ENCODE results near the gene STX18. TPM values are rescaled to one million over a fixed set of nuclear protein-coding genes. Genes with fewer than 3 reads are reported as not detected.
"Not testable (repeated sequence)": the region's sequence is repeated elsewhere in the genome, so short reads cannot be mapped to it uniquely, and the experiment has no call there.

Gene STX18
- 32.4 TPM for total RNA-seq

DNA sequence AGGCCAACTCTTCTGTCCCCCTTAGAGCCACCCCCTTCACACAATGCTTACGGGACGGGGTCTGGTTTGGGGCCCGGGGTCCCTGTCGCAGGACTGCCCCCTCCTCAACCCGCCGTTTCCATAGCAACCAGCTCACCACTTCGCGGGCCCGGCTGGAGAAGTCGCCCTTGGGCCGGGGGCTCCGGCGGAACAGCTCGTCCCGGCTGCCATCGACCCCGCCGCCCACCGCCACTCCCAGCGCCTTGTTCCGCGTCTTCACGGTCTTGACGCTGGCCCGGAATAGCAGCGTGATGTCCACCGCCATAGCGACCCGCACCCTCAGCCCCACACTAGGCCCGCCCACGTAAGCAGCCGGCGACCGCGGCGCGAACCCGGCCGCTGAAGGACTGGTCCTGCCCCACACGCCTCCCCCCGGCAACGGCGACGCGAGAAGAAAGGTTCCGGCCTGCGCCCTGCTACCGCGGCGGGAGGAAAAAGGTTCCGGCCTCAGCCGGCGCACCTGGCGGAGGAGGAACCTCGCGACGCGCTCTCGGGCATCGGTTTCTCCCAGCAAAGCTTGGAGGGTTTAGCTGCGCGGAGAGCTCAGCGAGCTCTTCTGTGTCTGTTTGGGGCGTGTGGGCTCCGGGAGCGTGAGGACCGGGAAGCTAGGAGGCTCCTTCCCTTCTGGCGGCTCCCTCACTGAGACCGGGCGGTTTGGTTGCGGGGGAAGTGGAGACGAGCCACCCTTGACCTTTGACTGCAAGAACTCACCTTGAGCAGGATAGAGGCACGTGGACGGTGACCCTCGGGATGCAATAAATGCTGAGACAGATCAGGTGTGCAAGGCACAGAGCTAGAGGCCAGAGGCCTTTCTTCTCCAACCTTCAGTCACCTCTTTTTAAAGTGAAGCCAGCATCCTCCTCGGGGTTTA, at the start of gene STX18:
TSS of gene STX18 (minus strand) at position 388 of the 910 bp plus-strand sequence. CDS start at position 304, 84 bp downstream.
- peak; percentile 81 for DNase-seq (ENCODE audit: low spot score)

DNA sequence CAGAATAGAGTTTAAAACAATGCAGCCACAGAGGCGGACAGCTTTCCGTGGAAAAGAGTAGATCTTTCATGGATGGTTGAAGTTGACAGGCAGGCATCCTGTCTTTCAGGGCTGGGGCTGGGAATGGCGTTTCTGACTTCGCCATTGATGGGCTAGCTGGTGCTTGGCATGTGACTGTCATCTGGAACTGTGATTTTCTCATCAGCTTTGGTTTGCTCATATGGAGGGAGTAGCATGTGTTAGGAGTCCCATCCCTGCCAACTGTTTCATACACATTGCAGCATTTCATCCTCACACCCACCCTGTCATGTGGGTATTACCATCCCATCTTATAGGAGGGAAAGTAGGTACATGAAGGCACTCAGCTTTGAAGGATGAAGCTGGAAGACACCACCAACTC, 49.2 kb upstream of the STX18 start:
- DNase-seq (ENCODE audit: low spot score), result no peak

DNA sequence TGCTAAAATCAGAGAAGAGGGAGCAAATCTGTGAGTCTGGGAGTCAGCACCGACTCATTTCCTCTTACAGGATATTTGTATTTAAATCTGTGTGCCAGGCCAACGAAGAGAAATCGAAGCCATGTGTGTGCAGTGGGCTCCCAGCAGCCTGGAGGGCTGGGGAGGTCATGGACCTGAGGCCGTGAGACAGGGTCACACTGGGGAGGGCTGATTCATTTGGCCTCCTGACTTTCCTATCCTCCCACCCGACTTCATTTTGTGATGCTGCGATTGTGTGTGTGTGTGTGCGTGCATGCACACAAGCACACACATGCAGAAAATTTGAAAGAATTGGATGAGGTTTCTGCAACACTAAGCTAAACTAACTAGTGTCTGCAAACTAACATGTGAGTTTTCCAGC, 48.7 kb upstream of the STX18 start:
- no peak for DNase-seq (ENCODE audit: low spot score)

DNA sequence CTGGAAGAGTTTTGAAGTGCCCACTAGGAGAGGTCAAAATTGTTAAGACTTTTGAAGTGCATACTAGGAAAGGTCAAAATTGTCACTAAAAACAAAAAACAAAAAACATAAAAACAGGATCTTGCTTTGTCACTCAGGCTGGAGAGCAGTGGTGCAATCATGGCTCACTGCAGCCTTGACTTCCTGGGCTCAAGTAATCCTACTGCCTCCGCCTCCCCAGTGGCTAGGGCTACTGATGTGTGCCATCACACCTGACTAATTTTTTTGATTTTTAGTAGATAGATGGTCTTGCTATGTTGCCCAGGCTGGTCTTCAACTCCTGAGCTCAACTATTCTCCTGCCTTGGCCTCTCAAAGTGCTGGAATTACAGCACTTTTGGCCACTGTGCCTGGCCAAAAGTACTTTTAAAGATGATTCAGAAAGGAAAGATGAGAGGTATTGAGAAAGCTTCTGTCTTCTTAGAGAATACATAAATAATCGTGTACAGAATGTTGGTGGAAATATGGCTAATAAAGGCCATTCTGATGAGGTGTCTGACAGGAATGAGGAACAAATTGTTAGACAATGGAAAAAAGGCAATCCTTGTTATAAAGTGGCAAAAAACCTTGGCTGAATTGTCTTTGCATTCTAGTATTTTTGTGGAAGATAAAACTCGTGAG, 43.3 kb upstream of the STX18 start:
- DNase-seq (ENCODE audit: low spot score), result no peak

DNA sequence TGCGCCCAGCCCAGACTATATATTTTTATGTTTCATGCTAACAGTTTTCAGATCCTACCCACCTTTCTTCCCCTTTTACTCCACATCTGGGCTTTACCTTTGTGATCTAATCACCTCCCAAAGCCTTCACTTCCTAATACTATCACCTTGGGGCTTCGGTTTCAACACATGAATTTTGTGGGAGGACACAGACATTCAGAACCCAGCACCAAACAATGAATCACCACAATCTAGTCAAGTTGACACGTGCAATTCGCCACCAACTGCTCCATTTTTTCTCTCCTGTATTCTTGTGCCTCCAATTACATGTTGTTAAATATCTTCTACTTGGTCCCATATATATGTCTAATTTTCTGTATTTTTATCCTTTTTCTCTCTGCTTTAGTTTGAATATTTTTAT, 41.8 kb upstream of the STX18 start:
- no peak for DNase-seq (ENCODE audit: low spot score)

DNA sequence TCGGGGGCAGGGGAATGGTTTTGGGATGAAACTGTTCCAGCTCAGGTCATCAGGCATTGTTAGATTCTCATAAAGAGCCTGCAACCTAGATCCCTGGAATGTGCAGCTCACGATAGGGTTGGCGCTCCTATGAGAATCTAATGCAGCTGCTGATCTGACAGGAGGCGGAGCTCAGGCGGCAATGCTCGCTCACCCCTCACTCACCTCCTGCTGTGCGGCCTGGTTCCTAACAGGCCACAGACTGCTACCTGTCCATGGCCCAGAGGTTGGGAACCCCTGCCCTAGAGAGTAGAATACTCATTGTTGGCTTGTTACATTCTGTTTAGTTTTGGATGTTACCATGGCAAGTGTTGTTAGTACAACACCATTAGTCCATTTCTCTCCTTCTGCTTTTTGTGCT, 40.8 kb upstream of the STX18 start:
- DNase-seq (ENCODE audit: low spot score), result no peak

DNA sequence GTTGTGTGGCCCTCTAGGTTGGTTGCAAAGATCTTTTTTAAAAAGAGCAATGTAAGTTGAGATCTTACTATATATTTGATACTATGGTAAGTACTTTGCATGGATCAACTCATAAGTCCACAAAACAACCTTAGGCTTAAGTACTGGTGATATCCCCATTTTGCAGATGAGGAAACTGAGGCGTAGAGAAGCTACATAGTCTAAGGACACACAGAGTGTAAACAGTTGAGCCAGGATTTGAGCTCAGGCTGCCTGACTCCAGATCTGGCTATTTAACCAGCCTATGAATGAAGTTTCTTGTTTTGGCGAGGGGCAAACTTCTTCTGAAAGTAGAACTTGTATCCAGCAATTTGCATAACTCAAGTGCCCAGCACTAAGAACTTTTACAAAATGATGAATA, 38.6 kb upstream of the STX18 start:
- DNase-seq (ENCODE audit: low spot score), result no peak

DNA sequence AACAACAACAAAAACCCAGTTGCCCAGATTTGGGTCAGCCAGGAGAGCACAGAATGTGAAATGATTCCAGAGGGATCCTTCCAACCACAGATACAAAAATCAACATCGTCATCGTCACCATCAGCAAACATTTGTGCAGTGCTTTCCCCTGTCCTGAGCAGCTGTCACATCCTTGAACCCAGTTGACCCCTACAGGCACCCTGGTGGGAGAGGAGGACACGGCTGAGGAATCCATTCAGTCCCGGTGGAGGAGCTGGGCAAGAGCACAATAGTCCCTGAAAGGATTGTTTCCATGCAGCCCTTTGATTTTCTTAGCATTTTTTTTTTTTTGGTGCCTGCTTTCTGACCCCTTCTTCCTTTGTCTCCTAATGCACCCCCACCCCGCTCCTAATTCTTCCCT, 37.1 kb upstream of the STX18 start:
- DNase-seq (ENCODE audit: low spot score), result no peak

DNA sequence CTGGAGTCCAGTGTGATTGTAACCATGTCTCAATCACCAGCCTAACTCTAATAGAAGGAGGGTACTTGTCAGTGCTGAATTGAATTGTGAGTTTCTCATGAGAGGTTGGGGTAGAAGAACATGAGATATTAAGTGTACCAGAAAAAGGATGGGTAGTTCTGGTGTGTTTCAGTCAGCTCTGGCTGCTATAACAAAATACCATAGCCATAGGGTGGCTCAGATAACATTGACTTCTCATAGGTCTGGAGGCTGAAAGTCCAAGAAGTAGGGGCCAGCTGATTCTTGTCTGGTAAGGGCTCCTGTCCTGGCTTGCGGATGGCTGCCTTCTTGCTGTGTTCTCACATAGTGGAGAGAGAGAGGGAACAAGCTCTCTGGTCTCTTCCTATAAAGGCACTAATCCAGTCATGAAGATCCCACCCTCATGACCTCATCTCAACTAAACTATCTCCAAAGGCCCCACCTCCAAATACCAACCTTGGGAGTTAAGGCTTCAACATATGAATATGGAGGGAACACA, 35.6 kb upstream of the STX18 start:
- no peak for DNase-seq (ENCODE audit: low spot score)

DNA sequence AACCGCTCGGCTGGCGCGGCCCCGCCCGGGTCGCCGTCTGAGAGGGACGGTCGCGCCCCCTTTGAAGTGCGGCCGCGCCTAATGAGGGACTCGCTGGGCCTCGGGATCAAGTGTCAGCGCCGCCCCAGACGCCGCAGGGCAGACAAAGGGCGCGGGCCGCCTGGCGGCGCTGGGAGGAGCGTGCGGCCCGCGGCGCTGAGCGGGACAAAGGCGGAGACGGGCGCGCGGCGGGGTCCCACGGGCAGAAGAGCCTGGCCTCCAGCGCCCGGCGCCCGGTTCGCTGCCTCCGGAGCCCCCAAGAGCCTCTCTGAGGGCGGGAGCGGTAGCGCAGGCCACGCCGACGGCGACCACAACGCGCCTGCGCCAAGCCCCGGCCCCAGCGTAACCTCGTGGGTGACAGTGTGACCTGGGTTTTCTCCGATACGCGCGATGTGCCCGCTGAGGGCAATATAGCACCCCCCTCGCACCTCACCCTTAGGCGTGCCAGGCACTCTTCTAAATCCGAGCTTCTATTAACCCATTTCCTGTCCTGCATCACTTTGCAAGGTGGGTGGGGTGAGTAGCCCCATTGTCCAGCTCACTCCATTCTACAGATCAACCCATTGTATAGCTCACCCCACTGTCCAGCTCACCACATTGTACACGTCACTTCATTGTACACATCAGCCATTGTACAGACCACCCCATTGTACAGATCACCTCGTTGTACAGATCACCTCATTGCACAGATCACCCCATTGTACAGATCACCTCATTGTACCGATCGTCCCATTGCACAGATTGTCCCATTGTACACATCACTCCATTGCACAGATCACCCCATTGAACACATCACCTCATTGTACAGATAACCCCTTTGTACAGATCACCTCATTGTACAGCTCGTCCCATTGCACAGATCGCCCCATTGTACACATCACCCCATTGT, 33.7 kb upstream of the STX18 start:
- peak; percentile 22 for DNase-seq (ENCODE audit: low spot score)

DNA sequence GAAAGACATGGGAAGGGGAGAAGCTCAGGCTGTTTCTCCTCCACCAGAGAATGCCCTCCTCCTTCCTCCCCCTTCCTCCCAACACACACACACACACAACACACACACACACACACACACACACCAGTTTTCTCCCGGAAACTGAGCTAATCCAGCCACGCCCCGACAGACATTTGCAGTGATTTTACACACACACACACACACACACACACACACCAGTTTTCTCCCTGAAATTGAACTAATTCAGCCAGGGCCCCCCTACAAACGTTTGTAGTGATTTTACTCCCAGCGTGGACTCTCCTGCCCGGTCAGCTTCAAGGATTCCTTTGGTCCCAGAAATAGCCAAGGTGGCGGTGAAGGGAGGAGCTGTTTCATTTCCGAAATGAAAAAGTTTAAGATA, 32.9 kb upstream of the STX18 start:
- peak; percentile 71 for DNase-seq (ENCODE audit: low spot score)

DNA sequence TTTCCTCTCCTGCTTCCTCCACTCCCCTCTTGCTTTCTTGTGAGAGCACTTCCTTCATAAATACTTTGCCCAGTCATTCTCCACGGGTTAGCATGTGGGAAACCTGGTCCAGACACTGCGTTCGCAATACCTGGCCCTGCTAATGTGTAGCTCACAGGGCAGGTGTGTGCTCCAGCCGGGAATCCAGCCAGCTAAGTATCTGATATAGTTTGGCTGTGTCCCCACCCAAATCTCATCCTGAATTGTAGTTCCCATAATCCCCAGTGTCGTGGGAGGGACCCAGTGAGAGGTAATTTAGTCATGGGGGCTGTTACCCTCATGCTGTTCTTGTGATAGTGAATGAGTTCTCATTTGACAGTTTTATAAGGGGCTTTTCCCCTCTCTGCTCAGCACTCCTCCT, 32.2 kb upstream of the STX18 start:
- no peak for DNase-seq (ENCODE audit: low spot score)

DNA sequence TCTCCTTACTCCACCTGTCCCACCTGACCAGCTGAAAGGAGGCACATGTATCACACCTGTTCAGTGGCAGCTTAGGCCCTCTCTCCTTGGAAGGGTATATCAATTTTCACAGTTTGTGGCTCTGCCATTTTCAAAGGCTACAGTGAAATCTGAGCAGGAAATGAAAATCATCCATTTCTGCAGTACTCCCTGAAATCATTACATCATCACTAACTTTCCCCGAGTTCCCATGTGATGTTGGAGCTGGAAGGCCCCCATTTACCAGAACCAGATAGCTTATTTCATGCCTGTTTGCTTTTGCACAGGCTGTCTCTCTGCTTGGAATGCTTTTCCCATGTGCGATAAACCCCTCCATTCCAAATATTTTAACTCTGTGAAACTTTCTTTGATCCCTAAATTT, 31.0 kb upstream of the STX18 start:
- no peak for DNase-seq (ENCODE audit: low spot score)

DNA sequence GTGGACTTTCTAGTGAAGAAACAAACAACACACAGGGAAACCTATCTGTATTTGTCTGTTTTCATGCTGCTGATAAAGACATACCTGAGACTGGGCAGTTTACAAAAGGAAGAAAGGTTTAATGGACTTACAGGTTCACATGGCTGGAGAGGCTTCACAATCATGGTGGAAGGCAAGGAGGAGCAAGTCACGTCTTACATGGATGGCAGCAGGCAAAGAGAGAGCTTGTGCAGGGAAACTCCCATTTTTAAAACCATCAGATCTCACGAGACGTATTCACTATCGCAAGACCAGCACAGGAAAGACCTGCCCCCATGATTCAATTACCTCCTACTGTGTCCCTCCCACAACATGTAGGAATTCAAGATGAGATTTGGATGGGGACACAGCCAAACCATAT, 28.0 kb upstream of the STX18 start:
- DNase-seq (ENCODE audit: low spot score), result not testable (repeated sequence)

DNA sequence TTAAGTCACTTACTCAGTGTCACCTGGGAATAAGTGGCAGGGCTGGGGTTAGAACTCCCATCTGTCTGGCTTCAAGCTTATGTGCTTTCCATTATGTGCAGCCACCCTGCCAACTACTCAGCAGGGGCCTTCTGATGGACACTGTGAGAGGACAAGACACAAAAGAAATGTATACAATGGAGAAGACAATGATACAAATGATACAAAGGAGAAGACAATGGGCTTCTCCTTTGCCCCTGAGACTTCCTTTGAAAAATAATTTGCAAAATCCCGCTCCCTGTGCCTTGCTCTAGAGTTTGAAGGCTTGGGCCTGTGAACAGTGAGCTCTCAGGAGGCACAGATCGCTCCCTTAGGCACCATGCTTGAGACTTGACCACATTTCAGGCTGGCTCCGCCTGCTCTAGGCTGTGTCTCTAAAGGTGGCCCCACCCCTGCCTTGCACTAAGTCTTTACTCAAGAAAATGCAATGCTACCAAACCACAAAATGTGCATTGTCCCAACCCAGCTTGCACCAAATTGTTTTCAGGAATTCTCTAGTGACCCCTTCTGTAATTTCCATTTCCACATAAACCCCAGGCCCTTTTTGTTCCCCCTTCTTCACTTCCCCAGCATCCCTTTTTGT, 27.1 kb upstream of the STX18 start:
- no peak for DNase-seq (ENCODE audit: low spot score)

DNA sequence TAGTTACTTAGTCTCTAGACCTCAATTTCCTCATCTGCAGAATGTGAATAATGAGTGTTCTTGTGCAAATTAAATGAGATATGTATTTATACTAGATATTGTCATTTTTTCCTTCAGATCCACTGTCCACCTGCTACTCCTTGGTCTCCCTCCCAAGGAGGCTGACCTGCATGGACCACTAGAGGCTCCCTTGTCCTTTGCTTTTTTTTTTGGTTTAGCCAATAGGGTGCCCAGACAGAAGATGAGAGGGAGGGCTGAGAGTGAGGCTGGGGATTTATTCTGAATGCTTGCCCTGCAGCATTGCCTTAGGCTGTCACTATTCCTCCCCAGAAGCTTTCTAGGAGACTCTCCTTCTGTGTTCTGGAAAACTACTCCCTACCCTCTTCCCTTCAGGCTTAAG, 24.5 kb upstream of the STX18 start:
- DNase-seq (ENCODE audit: low spot score), result not testable (repeated sequence)

DNA sequence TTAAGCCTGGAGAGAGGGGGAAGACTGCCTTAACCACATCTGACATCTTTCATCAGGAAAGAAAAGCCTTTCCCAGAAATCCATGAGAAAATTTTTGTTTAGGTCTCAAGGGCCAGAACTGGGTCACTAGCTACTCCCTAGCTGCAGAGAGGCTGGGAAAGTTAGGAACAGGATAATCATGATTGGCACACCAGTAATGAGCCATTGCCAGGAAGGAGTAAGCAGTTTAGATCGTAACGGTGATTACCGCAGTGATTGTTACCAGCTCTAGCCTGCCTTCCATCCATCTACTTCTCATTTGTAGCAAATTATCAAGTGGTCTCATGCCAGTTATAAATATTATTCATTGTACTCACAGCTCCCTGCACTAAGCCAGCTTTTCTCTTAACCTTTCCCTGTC, 22.7 kb upstream of the STX18 start:
- no peak for DNase-seq (ENCODE audit: low spot score)

DNA sequence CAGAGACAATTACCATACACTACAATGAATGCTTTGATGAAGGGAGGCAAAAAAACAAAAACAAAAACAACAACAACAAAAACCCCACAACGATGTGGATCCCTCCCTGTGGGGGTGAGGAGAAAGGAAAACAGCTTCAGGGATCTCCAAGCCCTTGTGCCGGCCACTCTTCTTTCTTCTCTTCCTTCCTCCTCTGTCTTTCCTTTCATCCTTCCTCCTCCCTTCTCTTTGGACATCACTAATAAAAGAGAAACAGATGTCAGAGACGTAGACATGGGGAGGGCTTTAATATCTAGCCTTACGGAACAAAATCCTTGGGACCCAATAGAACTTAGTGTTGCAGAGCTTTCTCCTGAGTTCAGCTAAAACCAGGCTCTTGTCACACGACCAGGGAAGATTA, 18.8 kb upstream of the STX18 start:
- no peak for DNase-seq (ENCODE audit: low spot score)

DNA sequence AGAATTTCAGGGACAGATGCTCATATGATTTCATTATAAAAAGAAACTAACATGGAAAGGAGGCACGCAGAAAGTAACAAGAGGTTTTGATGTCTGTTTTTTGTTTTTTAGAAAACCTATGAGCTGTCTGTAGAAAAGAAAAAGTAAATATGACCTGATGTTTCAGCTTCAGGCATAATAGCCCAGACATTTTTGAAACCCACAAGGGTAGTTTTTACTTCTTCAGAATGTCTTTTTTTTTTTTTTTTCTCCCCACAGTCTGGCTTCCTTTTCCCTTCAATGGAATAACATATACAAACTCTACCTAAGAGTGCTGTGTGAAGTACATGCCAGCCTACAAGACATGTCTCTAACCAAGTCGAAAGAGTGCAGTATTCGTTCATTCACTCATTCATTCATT, 18.3 kb upstream of the STX18 start:
- no peak for DNase-seq (ENCODE audit: low spot score)

DNA sequence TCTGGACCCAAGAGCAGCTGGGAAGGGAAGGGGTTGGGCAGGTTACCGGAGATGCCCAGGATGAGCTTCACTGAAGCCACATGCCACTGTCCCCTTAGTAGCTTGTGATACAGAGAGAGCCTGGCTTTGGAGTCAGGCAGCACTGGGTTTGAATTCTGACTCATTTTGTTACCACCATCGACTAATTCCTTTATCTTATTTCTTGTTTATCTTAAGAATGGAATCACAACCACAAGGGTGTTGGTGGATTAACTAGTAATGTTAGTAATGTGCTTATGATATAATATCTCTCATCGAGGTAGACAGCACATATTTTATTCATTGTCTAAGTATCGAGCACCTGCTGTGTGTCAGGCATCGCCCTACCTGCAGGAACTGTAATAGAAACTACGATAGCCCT, 17.7 kb upstream of the STX18 start:
- DNase-seq (ENCODE audit: low spot score), result no peak

DNA sequence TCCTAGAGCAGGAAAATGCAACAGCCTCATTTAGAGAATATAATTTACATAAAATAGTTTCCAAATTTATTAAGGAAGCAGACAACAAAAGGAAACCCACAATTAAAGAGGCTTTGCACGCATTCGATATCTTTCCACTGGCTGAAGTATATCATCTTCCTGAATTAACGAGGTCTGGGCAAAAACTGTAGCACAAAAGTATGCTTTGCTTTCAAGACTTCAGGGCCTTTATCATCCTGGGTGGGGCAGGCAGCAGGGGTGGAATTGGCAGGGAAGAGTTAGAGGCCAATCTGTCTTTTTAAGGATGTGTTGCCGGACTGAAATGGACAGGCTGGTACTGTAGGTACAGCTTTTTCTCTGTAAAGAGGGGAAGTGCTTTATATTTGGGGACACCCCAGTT, 17.0 kb upstream of the STX18 start:
- DNase-seq (ENCODE audit: low spot score), result no peak

DNA sequence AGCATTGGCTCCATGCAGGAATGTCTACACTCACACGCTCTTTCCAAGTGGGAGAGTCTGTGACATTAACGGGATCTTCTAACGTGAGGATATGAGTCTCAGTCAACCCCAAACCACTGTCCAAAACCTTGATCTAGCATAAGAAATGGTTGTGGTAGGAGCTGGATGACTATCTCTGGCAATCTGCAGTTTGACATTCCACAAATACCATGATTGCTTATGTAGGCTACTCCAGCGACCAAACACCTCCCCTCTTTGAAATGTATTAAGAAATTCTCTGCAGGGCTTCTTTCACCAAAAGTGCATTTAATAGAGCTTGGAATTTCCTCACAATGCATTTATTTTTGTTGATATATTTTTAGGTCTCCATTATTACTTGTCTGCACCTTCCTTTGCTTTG, 14.1 kb upstream of the STX18 start:
- no peak for DNase-seq (ENCODE audit: low spot score)
